Epidermal melanocyte (primary cell): ENCODE measurements around the gene MYBBP1A.

ENCODE experiments used
- DNase-seq: peaks from one replicate; pipeline ENCODE4 v3.0.0; 2011; ENCODE audit warnings: low spot score; ENCODE audit not compliant: insufficient read length

The MYBBP1A gene

DNA sequence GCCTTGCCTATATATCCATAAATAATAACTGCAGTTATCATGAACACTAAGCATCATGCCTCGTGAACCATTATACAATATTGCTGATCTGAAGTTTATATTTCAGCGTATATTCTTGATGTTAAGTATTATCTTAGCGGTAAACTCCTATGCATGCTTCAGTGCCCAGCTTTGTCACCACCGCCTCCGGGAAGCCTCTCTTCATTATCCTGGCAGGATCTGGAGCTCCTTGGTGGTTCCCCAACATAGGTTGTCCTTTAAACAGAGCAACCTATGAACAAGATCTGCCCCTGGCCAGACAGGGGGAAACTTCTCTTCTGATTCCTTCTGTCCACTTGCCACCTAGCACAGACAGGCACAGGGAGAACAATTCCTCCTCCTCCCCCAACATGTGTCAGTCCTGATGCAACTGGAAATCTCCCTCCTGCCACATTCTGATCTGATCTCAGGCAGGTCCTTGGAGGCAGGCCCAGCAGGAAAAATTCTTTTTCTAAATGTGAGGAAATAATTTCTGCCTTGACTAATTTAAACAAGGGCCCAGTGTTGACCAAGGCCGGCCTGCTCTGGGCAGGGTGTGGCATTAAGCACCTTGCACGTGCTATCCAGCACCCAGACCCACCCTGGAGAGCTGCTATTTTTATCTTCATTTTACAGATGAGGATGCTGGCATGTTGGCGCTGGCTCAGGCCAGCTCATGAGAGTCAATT lies 34.1 kb downstream of the MYBBP1A start:
- DNase-seq: no peak

DNA sequence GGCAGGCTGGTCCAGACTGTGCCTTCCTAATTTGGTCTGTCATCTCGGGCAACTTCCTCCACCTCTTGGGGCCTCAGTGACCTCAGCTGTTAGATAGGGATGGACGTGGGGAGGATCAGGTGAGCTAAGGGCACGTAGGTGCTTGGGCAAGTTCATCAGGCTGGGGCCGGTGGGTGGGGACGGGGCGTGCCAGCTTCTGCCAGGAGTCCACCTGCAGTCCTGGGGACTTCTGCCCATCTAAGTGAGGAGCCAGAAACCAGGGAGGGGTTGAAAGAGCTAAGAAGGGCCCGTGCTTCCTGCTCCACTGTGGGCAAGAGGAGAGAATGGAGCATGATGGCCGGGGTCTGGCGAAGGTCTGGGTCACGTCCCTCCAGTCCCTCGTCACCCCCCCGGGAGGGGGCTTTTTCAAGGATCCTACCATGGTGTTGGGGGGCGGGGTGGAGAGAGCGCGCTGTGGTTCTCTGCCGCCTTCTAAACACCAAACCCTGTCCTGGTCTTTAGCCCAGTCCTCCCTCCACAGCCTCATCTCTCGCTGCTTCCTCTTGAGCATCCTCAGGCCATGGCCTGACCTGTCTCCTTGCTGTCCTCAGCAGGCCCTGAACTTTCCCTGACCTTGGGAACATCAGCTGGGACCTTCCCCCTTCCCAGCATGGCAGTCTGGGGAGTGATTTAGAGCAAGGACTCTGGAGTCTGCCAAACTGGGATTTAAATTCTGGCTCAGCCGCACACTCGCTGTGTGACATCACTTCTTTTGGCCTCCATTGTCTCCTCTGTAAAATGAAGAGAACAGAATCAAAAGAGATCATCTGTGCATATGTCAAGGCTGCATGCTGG lies 34.9 kb downstream of the MYBBP1A start:
- no peak for DNase-seq

DNA sequence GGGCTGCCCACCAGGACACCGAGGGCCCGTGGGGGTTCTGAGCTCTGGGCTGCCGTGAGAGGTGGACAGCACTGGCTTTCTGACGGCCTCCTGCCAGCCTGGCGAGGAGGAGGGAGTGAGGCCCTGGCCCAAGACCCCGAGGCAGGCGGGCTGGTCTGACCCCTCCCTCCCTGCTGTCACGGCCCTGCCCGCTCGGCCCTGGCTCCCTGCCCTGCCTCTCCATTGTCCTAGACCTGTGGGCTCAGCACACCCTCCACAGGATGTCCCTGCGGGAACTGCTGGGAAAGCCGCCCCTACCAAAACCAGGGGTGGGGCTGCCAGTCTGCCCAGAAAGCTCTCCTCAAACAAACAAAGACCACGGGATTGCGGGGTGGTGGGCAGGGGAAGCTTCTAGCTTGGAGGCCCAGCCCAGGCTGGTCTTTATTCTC lies 35.8 kb downstream of the MYBBP1A start:
- no peak for DNase-seq

DNA sequence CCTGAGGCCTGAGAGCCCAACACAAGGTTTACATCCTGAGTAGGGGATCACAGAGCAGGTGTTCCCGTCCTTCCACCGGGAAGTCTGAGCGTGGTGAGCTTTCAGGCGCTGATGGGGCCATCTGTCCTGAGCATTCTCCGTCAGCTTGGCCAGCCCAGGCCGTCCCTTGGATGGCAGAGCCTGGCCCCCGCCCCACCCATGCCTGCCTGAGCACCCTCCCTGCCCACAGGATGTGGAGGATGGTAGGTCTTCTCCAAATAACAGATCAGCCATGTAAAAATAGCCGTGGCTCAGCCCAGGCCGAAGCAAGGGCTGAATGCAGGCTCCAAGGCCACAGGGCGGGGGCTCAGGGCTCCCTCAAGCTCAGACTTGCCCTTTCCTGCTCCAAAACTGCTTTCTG lies 36.3 kb downstream of the MYBBP1A start:
- no peak for DNase-seq

DNA sequence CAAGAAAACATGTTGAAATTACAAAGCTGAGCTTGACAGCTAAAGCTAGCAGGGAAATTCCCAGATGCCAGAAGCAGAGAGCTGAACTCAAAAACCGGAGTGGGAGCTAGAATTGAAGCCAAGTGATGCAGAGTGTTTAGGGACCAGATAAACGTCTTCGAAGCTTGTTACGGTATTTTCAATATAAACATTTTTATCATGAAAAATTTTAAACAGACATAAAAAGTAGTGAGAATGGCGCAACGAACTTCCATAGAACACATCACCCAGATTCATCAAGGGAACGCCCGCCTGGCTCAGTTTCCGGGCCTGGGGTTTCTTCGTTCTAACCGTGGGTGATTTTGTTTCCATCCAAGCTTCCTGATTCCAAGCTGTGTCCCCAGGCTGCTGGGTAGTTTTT lies 38.4 kb downstream of the MYBBP1A start:
- DNase-seq: no peak

DNA sequence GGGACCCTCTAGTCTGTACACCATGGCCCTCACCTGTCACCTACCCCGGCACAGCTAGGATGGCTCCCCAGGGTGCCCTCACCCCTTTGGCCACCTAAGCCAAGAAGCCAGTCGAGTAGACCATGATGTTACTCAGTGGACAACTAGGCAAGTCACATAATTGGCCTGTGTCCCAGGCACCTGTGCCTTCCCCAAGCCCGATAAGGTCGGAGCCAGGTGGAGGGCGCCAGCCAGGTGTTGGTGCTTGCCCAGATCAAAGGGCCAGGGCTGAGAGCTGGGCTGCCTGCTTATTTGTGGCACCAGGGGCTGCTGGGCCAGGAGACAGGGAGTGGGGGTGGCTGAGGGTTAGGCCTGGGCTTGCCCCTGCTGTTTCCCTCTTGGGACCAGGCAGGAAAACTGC lies 39.7 kb downstream of the MYBBP1A start:
- no peak for DNase-seq

DNA sequence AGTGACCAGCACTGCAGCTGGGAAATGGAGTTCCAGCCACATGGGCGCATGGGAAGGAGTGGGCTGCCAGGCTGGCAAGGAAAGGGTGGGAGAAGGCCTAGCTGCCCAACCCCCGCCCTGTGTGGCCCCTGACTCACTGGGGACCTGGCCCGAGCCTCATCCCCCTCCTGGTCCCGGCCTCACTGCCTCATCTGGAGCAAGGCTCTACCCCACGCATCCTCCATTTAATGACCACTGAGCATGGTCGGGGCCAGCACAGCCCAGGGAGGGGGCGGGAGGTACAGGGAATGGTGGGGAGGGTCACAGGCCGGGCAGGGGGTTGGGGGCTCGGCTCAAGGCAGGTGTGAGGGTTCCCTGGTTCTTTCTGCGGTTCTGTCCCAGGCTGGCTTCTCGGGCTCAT lies 40.4 kb downstream of the MYBBP1A start:
- DNase-seq: no peak

DNA sequence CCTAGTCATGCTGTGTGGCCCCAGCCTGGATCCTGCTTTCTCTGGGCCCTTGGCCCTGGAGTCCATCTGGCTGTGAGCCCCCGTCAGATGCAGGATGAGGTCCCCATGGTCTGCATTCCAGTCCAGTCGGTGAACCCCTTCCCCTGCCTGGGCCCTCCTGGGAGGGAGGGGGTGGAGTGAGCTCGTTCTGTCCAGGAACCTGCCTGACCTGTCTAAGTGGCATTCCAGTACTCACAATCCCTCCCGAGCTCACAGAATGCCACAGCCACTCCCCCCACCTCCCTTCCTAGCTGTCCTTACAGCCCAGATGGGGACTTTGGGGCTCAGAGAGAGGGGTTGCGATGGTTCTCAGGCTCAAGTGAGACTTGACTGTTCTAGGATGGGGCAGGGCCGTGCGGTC lies 41.0 kb downstream of the MYBBP1A start:
- no peak for DNase-seq

DNA sequence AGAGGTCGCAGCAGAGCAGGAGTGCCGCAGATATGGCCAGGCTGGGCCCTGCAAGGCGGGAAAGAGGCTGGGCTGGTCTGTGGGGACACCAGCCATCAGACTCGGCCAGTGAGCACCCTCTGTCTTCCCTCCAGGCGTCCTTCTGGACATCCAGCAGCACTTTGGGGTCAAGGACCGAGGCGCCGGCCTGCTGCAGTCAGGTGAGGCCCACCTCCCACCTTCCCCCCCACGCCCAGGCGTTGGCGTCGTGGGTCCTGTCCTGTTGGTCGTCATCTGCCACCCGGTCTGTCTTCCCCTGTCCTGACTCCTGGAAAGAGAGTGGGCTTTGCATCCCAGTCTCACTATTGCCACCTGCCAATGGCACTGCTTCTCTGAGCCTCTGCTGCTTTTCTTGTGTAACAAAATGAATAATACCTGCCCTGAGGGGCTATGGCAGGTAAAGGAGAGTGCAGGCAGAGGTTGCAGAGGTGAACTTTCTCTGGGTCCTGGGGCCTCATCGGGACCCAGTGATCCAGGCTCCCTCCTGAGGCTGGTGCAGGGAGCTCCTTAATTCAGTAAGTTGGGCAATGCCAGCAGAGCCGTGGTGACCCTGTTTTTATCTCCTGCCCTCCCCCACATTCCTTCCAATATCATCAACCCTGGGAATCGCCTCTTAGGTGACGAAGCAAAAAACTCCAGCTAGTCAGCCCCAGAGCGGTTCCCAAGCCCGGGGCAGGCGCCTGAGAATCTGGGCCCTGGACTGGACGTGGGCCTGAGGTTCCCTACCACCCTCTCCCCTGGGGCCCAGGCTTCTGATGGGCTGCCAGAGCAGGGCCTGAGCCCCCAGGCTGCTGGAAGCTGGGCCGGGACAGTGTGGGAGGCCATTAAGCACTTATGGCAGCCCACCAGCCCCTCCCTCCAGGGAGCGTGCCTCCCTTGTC lies 41.8 kb downstream of the MYBBP1A start:
- DNase-seq: no peak

DNA sequence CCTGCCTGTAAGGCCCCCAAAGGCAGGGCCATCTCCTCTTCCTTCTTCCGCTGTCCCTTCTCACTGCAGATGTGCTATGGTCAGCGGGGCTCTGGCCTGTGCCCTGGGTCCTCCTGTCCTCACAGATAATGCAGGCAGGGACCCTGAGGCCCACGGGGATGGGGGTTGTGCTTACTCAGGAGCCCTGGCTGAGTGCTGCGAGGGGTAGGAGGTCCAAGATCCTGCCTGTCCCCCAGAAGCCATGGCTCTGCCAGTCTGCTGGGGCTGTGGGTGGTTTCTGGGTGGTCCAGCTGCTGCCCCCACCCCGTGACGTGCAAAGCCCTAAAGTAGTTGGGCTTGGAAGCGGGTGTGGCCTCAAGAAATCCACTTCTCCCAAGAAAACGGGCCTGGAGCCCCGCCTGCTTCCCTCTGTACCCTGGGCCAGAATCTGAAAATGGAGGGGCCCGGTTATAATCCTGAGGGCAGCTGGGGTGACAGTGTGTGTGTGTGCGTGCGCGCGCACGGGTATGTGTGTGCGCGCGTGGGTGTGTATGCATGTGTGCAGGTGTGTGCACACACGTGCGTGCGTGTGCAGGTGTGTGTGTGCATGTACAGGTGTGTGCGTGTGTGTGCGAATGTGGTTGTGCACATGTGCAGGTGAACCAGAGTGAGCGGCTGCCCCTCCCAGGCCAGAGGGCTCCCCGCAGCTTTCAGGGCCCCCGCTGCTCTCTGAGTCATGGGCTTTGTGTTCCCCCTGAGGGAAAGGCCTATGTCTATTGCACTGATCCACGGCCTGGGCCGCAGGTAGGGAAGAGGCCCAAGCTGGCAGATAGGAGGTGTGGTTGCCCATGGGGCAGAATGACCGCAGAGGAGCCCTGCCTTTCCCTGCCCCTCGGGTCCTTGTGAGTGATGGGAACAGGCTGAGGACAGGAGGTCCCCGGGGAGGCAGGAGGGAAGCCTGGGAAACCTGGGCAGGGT lies 42.8 kb downstream of the MYBBP1A start:
- DNase-seq: no peak

DNA sequence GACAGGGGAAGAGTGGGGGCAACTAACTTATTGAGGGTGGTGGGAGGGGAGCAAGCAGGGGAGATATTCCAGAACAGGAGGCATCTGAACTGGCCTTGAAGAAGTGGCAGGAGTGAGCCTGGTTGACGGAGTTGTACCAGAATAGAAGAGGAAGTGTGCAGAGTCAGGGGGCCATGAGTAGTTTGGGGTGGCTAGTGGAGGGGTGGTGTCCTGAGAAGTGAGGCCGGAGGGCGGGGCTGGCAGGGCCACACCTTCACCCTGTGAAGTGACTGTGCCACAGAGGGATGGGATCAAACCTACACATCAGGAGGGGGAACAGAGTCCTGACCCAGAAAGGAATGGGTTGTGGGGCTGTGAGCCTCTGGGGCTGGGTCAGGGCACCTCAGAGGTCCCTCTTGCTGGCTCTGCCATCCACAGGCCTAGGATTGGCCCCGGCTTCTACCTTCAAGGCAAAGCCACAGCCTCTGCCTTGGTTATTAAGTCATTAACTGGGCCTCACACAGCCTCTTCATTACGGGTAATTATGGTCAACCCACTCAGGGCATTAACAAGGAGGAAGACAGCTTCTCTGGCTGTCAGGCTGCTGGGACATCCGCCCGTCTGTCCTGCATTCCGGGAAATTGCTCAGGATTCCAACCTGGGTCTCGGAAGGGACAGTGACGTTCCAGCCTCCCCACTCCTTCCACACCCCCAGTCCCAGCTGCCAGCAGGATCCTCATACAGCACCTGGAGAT lies 43.8 kb downstream of the MYBBP1A start:
- no peak for DNase-seq

DNA sequence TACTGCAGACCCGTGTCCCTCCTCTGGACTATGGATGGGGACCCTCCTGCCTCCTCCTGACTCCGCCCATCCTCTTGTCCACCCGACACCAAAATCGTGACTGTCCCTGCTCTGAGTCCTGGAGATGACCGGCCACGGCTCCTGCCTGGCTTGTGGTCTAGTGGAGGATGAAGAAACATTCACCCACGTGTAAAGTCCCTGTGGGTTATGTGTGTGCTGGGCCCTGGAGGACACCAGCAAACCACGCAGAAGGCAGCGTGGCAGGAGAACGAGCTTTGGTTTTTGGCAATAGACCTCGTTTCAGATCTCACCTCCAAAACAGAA lies 44.6 kb downstream of the MYBBP1A start:
- no peak for DNase-seq

DNA sequence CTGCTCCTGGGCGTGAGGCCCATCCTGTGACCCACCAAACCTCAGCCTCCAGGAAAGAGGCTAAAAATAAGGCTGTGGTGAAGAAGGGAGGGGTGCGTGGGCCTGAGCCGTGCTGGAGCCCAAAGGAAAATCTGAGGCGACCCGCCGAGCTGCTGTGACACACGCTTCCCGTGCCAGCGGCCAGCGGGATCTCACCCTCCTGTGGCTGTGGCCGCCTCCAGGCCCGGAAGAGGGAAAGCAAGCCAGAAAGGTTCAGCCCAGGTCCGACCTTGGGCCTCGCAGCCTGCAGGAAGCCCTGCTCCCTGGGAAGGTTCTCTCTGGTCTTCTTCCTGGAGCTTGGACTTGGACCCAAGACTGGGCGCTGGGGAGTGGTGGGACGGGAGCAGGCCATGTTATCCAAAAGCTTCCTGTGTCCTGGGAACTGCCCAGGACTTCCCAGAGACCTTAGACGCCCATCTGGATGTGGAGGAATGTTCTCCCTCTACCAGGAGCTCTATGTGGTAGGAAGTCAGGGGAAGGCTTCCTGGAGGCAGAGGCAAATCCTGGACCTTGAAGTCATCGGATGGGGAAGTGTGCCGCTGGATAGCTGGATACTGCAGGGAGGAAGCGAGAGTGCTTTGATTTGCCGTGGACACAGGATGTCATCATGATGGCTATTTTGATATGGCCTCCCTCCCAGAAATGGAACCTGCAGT lies 45.1 kb downstream of the MYBBP1A start:
- DNase-seq: no peak

DNA sequence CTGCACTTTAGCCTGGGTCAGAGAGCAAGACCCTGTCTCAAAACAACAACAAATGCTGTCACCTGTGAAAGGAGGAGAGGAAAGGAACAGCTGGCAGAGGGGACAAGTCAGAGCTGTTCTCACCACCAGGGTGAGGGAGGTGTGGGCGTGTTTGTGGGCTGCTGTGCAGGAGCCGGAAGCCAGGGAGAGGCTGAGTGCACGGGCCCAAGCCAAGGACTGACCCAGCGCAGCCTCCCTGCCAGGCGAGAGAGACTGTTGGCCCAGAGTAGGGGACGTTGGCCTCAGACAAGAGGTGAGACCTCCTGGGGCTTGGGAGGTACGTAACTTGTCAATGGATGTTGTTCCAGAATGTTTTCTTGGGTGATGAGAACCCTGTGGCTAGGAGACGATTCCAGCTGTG lies 45.8 kb downstream of the MYBBP1A start:
- DNase-seq: no peak

DNA sequence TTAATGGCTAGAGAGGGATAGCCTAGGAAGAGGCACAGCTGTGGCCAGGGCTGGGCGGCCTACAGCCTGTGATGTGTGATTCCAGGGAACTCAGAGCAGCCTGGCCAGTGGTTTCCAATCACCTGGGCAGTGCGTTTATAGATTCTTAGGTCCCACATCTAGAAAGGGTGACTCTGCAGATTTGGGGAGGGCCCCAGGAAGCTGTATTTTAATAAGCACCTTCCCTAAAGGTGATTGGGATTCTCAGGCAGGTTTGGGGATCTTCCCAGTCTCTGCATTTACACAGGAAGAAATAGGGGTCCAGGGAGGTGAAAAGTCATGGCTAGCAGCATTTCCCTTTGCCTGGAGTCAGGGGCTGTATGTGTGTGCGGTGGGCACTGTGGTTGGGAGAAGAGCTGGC lies 47.0 kb downstream of the MYBBP1A start:
- DNase-seq: no peak

DNA sequence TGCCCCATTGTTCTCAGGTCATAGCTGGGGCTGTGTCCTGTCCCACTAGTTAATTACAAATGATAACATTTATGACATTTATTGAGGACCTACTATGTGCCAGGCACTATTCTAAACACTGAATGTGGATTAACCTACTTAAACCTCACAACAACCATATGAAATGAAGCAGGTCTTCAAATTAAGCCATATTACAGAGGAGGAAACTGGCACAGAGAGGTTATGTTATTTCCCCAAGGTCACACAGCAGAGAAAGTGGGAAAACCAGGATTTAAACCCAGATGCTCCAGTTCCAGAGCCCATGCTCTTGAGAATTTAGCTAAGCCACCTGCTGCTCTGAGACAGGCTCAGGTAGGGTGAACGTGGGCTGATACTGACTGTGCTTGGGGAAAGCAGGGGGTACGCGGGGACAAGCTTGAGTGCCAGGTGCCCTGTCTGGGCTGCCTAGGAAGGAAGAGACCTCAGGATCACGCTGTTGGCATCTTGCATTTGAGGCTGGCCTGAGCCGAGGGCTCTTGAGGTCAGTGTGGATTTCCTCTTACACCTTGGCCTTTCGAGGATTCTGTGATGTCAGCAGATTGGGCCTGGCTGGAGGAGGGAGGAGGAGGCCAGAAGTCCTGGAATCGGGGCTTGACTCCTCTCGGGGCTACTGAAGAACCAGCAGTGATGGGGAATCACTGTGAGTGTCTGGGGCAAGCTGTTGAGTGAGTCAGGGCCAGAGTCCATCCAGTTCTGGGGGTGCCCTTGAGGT lies 47.6 kb downstream of the MYBBP1A start:
- DNase-seq: no peak

DNA sequence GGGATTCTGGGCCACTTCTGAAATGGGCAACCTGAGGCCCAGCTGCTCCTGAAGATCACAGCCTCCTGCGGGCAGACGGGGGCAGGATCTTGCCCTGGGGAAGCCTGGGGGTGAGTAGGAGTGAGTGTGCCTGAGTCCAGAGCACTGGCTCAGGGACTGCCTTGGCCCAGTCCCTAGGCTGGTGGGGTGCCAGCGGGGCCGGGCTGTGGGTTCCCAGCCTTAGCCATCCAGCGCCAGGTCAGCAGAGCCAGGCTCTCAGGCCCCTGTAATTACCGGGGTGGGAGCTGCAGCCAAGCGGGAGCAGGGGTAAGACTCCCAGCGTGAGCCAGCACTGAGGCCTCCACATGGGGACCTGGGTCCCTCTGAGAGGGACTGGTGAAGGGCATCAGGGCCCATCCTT lies 48.3 kb downstream of the MYBBP1A start:
- no peak for DNase-seq

DNA sequence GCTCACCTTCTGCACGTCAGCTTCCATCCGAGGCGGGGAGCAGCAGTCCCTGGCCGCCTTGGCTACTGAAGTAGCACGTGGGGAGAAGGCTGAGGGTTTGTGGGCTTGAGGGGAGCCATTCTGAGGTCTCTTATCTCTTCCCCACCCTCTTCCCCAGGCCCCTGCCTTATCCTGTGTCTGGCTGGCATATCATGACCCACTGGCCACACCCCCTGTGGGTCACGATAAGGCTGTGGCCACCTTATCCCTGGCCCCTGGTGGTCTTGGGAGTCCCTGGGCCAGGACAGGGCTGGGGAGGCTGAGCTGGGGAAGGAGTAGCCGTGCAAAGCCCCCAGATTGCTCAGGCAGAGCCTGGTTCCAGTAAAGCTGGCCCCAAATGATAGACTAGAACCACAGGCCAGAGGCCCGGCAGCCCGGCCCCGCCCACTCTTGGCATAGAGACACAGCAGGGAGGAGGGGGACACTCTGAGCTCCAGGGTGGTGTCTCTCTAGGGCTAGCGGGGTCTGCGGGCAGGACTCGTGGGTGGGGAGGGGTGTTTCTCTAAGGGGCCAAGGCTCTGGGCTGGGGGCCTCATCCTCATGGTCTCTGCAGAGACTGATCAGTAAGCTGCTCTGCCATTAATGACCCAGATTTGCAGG lies 48.9 kb downstream of the MYBBP1A start:
- no peak for DNase-seq
